Left cardiac atrium (tissue), 4 donors: ENCODE results near the gene ETV6. TPM values are rescaled to one million over a fixed set of nuclear protein-coding genes. Genes with fewer than 3 reads are reported as not detected.
"Not testable (repeated sequence)": the region's sequence is repeated elsewhere in the genome, so short reads cannot be mapped to it uniquely, and the experiment has no call there.

Experiments used
- ATAC-seq, 2 donors: fragments of 200-7000 bp; cut with Tn5 transposase; one replicate each; pipeline ENCODE4 v1.9.1; 2020; ENCODE audit warnings: mild to moderate bottlenecking in 2 of 2, moderate library complexity in 2 of 2
- DNase-seq: peaks from one replicate; pipeline ENCODE4 v3.0.0-alpha.2; 2020
- intact Hi-C, 2 donors: fragments of 100-400 bp; cut with DNase I; formaldehyde crosslinking; loops; one replicate each; pipeline versions ENCODE4 v1.14.1 to v1.15.1; 2022 to 2023
- total RNA-seq, 2 donors: library from RNA; stranded (reverse); fragmentation: NEBNext Ultra II Directional; extraction: Animal tissue kit (Norgen Biotek cat#: 25700); gene quantifications; one replicate each; pipeline ENCODE4 v1.2.1, GENCODE V29; 2021
- donor health status: DM: no; HTN: yes; CAD: no.
- donor health status: DM: no; HTN: yes; CAD: no; lungs with severe emphysema.
- donor health status: DM: yes; HTN: yes; CAD: no.
- donor health status: Dilated cardiomyopathy.

ETV6 gene
- total RNA-seq, 2 donors from 2014 or later = 12.1 to 20.2 TPM

GRCh38 chr12:11661491-11662089, 12.1 kb downstream of the ETV6 start:
- DNase-seq = no peak
- peak; percentile 39 to 40 for ATAC-seq
- intact Hi-C loops = no loop called here

- ATAC-seq (no peak), DNase-seq (no peak)
- intact Hi-C loops = no loop called here
Measured at GRCh38 chr12:11662369-11662768, 12.9 kb downstream of the ETV6 start.

GRCh38 chr12:11663130-11663529, 13.7 kb downstream of the ETV6 start:
- ATAC-seq (peak; percentile 88 to 94), DNase-seq (no peak)
- intact Hi-C loops = no loop called here

- ATAC-seq (no peak), DNase-seq (no peak)
- intact Hi-C loops = no loop called here
Measured at GRCh38 chr12:11664101-11664500, 14.6 kb downstream of the ETV6 start.

- ATAC-seq (no peak), DNase-seq (no peak)
- intact Hi-C loops = no loop called here
Measured at GRCh38 chr12:11666131-11667050, 16.9 kb downstream of the ETV6 start.

- DNase-seq = no peak
- peak in 1 of 2 donors; percentile 17 for ATAC-seq
- intact Hi-C loops = no loop called here
Measured at GRCh38 chr12:11667171-11667570, 17.7 kb downstream of the ETV6 start.

- ATAC-seq (no peak), DNase-seq (no peak)
- intact Hi-C loops = no loop called here
Measured at GRCh38 chr12:11668611-11669010, 19.1 kb downstream of the ETV6 start.

GRCh38 chr12:11669348-11669747, 19.9 kb downstream of the ETV6 start:
- no peak for DNase-seq
- intact Hi-C loops = no loop called here
- no peak for ATAC-seq

GRCh38 chr12:11672256-11673191, 23.1 kb downstream of the ETV6 start:
- intact Hi-C loops = no loop called here
- ATAC-seq (peak in 1 of 2 donors; percentile 36), DNase-seq (no peak)

- intact Hi-C loops = no loop called here
- no peak for DNase-seq
- ATAC-seq = no peak
Measured at GRCh38 chr12:11673666-11674461, 24.4 kb downstream of the ETV6 start.

GRCh38 chr12:11674894-11675390, 25.5 kb downstream of the ETV6 start:
- no peak for DNase-seq
- intact Hi-C loops = no loop called here
- no peak for ATAC-seq

GRCh38 chr12:11676052-11676451, 26.6 kb downstream of the ETV6 start:
- no peak for ATAC-seq
- no peak for DNase-seq
- intact Hi-C loops = no loop called here

GRCh38 chr12:11677093-11677492, 27.6 kb downstream of the ETV6 start:
- ATAC-seq (no peak), DNase-seq (no peak)
- intact Hi-C loops = no loop called here

- intact Hi-C loops = no loop called here
- ATAC-seq (peak; percentile 78 to 82), DNase-seq (peak; percentile 36)
Measured at GRCh38 chr12:11677752-11678151, 28.3 kb downstream of the ETV6 start.

- no peak for DNase-seq
- no peak for ATAC-seq
- intact Hi-C loops = no loop called here
Measured at GRCh38 chr12:11678781-11679180, 29.3 kb downstream of the ETV6 start.

GRCh38 chr12:11681207-11681606, 31.7 kb downstream of the ETV6 start:
- ATAC-seq (no peak), DNase-seq (no peak)
- intact Hi-C loops = no loop called here

- intact Hi-C loops, DNase-seq, ATAC-seq: not testable (repeated sequence)
Measured at GRCh38 chr12:11681695-11682094, 32.2 kb downstream of the ETV6 start.

GRCh38 chr12:11684393-11684792, 34.9 kb downstream of the ETV6 start:
- intact Hi-C loops = no loop called here
- ATAC-seq (no peak), DNase-seq (no peak)

GRCh38 chr12:11684811-11685210, 35.3 kb downstream of the ETV6 start:
- DNase-seq (no peak), ATAC-seq (no peak)
- intact Hi-C loops = no loop called here
